ENCODE measurements around the gene COG2.
"Not testable (repeated sequence)": the region's sequence is repeated elsewhere in the genome, so short reads cannot be mapped to it uniquely, and the experiment has no call there.

The COG2 gene

DNA sequence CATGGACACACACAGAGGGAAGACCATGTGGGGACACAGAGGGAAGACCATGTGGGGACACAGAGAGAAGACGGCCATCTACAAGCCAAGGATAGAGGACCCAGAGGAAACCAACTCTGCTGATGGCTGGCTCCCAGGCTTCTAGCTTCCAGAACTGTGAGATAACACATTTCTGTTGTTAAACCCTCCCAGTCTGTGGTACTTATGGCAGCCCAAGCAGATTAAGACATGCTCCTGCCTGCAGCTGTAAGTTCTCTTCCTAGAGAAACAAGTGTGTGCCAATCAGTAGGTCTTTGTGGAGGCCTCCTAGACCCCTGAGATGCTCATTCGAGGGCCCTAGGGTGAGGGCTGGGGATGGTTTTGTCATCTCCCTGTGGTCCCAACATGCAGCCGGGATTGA, 69.0 kb downstream of the COG2 start:
- Histone ChIP-seq H3K36me3 (ENCODE audit: insufficient read depth, low read length) (no peaks in the 10 kb centered on the region), H3K9ac (ENCODE audit: low read length) (no peak overlapping the region), H3K27me3 (ENCODE audit: control insufficient read depth in 1 of 2, insufficient read depth in 2 of 2, low read length in 2 of 2) (no peaks in the 10 kb centered on the region), H3K4me3 (ENCODE audit: low read depth in 1 of 2, low read length in 2 of 2) (no peak overlapping the region), H3K4me1 (ENCODE audit: insufficient read depth, low read length) (peaks cover 9% of the 10 kb centered on the region), H3K27ac (ENCODE audit: low read depth, low read length) (no peak overlapping the region), H3K9me3 (ENCODE audit: low read length) (no peaks in the 10 kb centered on the region)

DNA sequence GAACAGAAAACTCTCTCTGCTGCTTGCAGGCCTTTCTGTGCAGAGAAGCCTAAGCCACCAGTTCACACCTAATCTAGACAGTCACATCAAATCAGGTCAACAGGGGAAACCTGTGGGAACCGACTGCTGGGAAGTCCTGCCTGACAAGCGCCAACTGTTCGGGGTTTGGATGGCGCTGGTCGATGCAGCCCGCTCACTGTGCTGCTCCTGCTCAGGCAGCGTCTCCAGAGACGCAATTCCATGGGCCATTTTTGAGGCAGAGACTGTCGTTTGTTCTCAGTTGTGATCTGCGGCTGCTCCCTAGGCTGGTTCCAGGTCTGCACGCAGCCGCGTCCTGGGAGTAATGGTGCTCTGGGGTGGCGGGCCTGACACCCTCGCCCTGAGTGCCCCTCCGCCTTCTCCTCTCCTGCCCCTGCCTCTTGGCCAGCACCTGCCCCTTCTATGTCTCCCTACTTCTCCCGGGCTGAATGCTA, 70.2 kb downstream of the COG2 start:
- Histone ChIP-seq H3K27me3 (ENCODE audit: control insufficient read depth in 1 of 2, insufficient read depth in 2 of 2, low read length in 2 of 2) (no peaks in the 10 kb centered on the region), H3K9me3 (ENCODE audit: low read length) (no peaks in the 10 kb centered on the region), H3K27ac (ENCODE audit: low read depth, low read length) (no peak overlapping the region), H3K4me3 (ENCODE audit: low read depth in 1 of 2, low read length in 2 of 2) (no peak overlapping the region), H3K36me3 (ENCODE audit: insufficient read depth, low read length) (no peaks in the 10 kb centered on the region), H3K9ac (ENCODE audit: low read length) (no peak overlapping the region), H3K4me1 (ENCODE audit: insufficient read depth, low read length) (peaks cover 9% of the 10 kb centered on the region)

DNA sequence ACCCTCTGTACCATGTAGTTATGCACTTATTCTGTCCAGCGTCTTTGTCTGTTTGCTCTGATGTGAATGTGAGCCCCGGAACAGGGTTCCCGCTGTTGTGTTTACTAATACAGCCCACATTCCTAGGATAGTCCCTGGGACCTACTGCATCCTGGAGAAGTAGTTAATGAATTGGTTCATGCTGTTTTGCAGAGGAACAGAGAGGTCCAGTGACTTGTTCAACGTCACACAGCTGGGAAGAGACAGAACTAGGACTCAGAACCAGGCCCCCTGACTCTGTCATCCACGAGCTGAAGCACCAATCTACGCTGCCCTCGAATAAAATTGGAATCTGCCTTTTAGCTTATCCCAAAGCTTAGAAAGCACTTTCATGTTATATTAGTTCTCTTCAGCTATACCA, 70.9 kb downstream of the COG2 start:
- Histone ChIP-seq H3K4me3 (ENCODE audit: low read depth in 1 of 2, low read length in 2 of 2) (no peak overlapping the region), H3K9ac (ENCODE audit: low read length) (no peak overlapping the region)

DNA sequence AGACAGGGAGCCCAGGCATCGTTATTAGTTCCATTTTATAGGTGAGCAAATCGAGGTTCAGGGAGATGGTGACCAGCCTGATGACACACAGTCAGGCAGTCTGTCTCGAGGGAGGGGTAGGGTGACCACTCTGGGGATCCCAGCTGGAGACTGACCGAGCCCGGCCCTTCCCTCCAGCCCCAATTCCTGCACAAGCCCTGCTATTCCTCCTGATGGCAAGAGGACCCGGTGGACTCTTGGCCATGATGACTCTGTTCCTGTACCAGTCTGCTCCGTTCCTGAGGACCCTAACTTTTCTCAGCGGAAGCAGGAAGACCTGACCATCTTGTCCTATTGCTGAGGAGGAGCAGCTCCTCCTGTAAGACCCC, 71.2 kb downstream of the COG2 start:
- Histone ChIP-seq H3K9me3 (ENCODE audit: low read length) (no peaks in the 10 kb centered on the region), H3K27me3 (ENCODE audit: control insufficient read depth in 1 of 2, insufficient read depth in 2 of 2, low read length in 2 of 2) (no peaks in the 10 kb centered on the region), H3K36me3 (ENCODE audit: insufficient read depth, low read length) (no peaks in the 10 kb centered on the region), H3K9ac (ENCODE audit: low read length) (no peak overlapping the region), H3K4me1 (ENCODE audit: insufficient read depth, low read length) (peaks cover 9% of the 10 kb centered on the region), H3K27ac (ENCODE audit: low read depth, low read length) (no peak overlapping the region), H3K4me3 (ENCODE audit: low read depth in 1 of 2, low read length in 2 of 2) (peak overlapping the region in 1 of 2 donors; percentile 17)

More for the DNA sequence above, 70.9 kb downstream of the COG2 start:
- Histone ChIP-seq H3K27ac (ENCODE audit: low read depth, low read length) (no peak overlapping the region), H3K9me3 (ENCODE audit: low read length) (no peaks in the 10 kb centered on the region), H3K4me1 (ENCODE audit: insufficient read depth, low read length) (peaks cover 9% of the 10 kb centered on the region), H3K36me3 (ENCODE audit: insufficient read depth, low read length) (no peaks in the 10 kb centered on the region), H3K27me3 (ENCODE audit: control insufficient read depth in 1 of 2, insufficient read depth in 2 of 2, low read length in 2 of 2) (no peaks in the 10 kb centered on the region)

DNA sequence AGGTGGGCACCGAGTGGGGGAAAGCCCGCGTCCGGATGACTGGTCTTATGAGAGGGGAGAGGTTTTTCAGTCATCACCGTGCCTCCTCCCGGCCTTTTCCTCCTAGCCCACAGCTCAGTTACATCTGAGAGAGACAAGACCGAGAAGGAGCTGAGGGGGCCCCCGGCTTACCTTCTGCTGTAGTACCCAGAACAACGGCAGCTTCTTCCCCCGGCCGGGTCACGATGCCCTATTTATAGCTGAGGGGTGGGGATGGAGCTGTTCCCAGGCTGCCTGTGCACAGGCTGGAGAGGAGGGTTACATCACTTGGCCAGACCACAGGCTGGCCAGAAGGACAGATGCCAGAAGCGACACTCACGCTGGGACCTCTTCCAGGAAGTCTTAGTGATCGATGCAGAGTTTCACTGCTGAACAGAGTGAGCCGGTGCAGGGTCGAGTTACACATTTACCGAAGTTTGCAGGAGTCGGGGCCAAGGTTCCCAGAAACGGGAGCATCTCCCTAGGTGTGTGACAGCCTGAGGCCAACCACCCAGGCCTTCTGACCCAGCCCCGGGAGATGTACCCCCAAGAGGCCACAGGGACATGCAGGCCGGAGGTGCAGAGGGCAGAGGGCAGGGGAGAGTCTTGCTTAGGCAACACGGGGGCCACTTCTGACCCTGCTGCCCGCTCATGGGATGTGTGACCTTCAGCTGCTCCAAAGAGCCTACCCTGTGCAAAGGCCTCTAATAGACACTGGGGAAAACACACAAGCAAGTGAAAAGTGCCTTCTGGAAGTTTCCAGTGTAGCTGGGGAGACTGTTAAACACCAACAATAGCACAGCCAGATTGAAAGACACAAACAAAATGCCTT, 71.9 kb downstream of the COG2 start, which contains the start of gene AGT:
Gene AGT, minus strand, starts transcription at position 208 of the 850 bp plus-strand sequence. CDS start 3,299 bp downstream, outside the sequence.
- no peak within 1 kb of the TSS for H3K9ac ChIP-seq (ENCODE audit: low read length)
- peaks cover 9% of the 10 kb centered on the region for H3K4me1 ChIP-seq (ENCODE audit: insufficient read depth, low read length)
- H3K4me3 ChIP-seq (ENCODE audit: low read depth in 1 of 2, low read length in 2 of 2), result peak within 1 kb of the TSS in 1 of 2 donors; percentile 17
- H3K27ac ChIP-seq (ENCODE audit: low read depth, low read length), result no peak within 1 kb of the TSS
- no peaks in the 10 kb centered on the region for H3K36me3 ChIP-seq (ENCODE audit: insufficient read depth, low read length)
- H3K27me3 ChIP-seq (ENCODE audit: control insufficient read depth in 1 of 2, insufficient read depth in 2 of 2, low read length in 2 of 2), result no peaks in the 10 kb centered on the region
- H3K9me3 ChIP-seq (ENCODE audit: low read length), result no peaks in the 10 kb centered on the region

DNA sequence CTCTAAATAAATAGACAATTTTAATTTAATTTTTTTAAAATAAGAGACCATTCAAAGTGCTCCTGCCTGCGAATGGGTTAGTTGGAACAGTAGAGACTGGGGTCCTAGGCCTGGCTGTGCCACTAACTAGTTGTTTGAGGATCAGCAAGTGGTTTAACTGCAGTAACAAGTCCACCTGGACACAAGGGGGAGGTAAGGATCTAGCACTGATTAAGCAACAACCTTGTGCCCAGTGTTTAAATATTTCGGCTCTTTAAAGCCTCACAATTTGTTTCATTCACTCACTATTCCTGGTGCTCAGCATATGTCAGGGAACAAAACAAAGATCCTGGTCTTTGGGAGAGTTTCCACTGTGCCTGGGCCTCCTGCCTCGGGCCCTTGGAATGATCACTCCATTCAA, 73.2 kb downstream of the COG2 start:
- H3K9me3 ChIP-seq (ENCODE audit: low read length), result no peaks in the 10 kb centered on the region
- H3K4me3 ChIP-seq (ENCODE audit: low read depth in 1 of 2, low read length in 2 of 2), result no peak overlapping the region
- H3K4me1 ChIP-seq (ENCODE audit: insufficient read depth, low read length), result peaks cover 9% of the 10 kb centered on the region
- H3K36me3 ChIP-seq (ENCODE audit: insufficient read depth, low read length), result no peaks in the 10 kb centered on the region
- no peak overlapping the region for H3K27ac ChIP-seq (ENCODE audit: low read depth, low read length)
- H3K27me3 ChIP-seq (ENCODE audit: control insufficient read depth in 1 of 2, insufficient read depth in 2 of 2, low read length in 2 of 2), result no peaks in the 10 kb centered on the region
- no peak overlapping the region for H3K9ac ChIP-seq (ENCODE audit: low read length)

DNA sequence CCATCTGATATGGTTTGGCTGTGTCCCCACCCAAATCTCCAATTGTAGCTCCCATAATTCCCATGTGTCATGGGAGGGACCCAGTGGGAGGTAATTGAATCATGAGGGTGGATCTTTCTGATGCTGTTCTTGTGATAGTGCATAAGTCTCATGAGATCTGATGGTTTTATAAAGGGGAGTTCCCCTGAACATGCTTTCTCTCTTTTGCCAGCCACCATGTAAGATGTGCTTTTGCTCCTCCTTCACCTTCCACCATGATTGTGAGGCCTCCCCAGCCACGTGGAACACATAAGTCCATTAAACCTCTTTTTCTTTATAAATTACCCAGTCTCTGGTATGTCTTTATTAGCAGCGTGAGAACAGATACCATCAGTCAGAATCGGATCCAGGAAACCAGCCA, 74.2 kb downstream of the COG2 start:
- H3K4me3 ChIP-seq (ENCODE audit: low read depth in 1 of 2, low read length in 2 of 2); H3K9me3 ChIP-seq (ENCODE audit: low read length); H3K36me3 ChIP-seq (ENCODE audit: insufficient read depth, low read length); H3K9ac ChIP-seq (ENCODE audit: low read length); H3K27ac ChIP-seq (ENCODE audit: low read depth, low read length); H3K27me3 ChIP-seq (ENCODE audit: control insufficient read depth in 1 of 2, insufficient read depth in 2 of 2, low read length in 2 of 2); H3K4me1 ChIP-seq (ENCODE audit: insufficient read depth, low read length): not testable (repeated sequence)

DNA sequence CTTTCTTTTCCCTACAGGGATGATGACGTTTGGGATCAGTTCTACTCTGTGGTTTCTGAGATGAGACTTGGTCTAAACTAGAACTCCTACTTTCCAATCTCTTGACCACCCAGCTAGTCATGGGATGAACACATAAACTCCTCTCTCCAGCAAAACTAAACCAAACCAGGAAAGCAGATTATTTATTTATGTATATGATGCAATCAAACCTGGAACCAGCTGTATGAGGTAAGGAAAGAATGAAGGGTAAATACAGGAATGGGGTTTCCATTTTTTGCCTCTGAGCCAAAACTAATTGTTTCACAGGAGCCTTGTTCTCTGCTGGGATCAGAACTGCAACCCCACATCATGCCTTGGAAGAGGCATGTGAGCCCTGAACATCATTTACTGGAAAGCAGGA, 75.0 kb downstream of the COG2 start:
- Histone ChIP-seq H3K36me3 (ENCODE audit: insufficient read depth, low read length) (no peaks in the 10 kb centered on the region), H3K4me1 (ENCODE audit: insufficient read depth, low read length) (peaks cover 9% of the 10 kb centered on the region), H3K9me3 (ENCODE audit: low read length) (no peaks in the 10 kb centered on the region), H3K27me3 (ENCODE audit: control insufficient read depth in 1 of 2, insufficient read depth in 2 of 2, low read length in 2 of 2) (no peaks in the 10 kb centered on the region), H3K9ac (ENCODE audit: low read length) (no peak overlapping the region), H3K4me3 (ENCODE audit: low read depth in 1 of 2, low read length in 2 of 2) (no peak overlapping the region), H3K27ac (ENCODE audit: low read depth, low read length) (no peak overlapping the region)

DNA sequence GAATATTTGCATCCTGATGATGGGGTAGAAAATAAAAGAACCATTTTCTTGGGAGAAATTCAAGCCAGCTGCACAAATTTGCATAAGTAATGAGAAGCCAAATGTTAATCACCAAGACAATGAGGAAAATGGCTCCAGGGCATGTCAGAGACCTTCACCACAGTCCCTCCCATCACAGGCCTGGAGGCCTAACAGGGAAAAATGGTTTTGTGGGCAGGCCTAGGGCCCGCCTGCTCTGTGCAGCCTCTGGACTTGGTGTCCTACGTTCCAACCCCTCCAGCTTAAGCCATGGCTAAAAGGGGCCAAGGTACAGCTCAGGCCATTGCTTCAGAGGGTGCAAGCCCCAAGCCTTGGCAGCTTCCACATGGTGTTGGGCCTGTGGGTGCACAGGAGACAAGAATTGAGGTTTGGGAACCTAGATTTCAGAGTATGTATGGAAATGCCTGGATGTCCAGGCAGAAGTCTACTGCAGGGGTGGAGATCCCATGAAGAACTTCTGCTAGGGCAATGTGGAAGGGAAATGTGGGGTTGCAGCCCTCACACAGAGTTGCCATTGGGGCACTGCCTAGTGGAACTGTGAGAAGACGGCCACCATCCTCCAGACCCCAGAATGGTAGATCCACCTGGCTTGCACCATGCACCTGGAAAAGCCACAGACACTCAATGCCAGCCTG, 79.7 kb downstream of the COG2 start:
- H3K36me3 ChIP-seq (ENCODE audit: insufficient read depth, low read length); H3K4me1 ChIP-seq (ENCODE audit: insufficient read depth, low read length); H3K4me3 ChIP-seq (ENCODE audit: low read depth in 1 of 2, low read length in 2 of 2); H3K27ac ChIP-seq (ENCODE audit: low read depth, low read length); H3K9ac ChIP-seq (ENCODE audit: low read length); H3K27me3 ChIP-seq (ENCODE audit: control insufficient read depth in 1 of 2, insufficient read depth in 2 of 2, low read length in 2 of 2); H3K9me3 ChIP-seq (ENCODE audit: low read length): not testable (repeated sequence)

DNA sequence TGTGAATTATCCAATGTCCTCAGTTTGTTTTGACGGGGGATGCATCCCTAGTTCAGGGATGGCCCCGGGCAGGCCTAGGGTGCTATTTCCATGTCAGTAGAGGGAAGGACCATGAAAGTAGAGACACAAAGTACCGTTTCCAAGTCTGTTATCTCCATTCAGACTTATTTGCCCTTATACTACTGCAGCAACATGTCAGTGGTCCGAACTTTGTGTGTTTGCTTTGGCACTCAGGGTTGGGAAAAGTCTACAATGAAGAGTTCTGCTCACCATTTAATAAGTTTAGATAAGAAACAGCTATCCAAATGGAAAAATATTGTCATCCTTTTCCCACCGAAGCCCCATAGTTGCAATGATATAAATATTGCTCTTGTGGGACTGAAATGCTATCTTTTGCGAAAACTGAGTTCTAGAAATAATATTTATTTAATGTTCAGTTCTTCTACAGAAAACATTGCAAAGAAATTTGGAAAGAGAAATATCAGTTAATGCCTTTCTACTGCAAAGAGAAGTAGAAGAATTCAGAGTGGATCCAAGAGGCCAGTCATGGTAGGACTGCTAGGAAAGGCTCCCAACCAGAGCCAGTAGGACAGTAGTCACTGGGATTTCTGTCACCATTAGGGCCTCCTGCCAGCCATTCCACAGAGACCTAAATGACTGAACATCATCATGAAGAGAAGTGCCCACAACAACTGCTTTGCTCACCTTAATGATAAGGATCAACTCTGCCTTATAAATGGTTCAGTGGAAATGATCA, 83.2 kb downstream of the COG2 start:
- no peaks in the 10 kb centered on the region for H3K27me3 ChIP-seq (ENCODE audit: control insufficient read depth in 1 of 2, insufficient read depth in 2 of 2, low read length in 2 of 2)

DNA sequence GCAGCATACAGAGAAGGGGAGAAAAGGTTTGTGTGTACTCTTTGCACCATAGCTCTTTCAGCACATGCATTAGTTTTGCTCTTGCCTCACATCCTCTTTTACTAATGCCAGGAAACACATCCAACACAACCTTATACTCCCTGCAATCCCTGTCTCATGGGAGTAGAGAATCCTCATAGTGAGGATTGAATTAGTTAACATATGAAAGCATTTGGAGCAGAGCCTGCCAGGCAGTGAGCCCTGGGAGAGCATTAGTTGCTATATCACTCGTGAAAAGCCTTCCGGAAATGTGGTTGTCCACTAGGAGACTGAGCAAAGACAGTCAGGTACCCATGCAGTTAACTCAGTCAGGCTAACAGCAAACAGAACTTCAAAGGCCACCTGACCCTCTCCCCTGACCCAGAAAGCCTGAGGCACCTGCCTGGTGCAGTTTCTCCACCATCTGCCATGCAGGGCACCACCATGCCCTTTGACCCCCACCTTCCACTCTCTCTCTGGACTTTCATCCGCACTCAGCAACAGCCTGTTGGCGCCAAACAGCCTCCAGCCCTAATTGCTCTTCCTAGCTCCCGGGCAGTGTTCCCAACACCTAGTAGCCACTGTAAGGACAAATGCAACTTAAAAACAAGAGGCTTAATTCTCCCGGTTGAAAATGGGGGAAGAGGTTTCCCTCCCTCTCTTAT, 86.6 kb downstream of the COG2 start:
- H3K4me3 ChIP-seq (ENCODE audit: low read depth in 1 of 2, low read length in 2 of 2), result no peak overlapping the region
- H3K27me3 ChIP-seq (ENCODE audit: control insufficient read depth in 1 of 2, insufficient read depth in 2 of 2, low read length in 2 of 2), result no peaks in the 10 kb centered on the region
- H3K4me1 ChIP-seq (ENCODE audit: insufficient read depth, low read length), result no peaks in the 10 kb centered on the region
- H3K36me3 ChIP-seq (ENCODE audit: insufficient read depth, low read length), result no peaks in the 10 kb centered on the region
- H3K9ac ChIP-seq (ENCODE audit: low read length), result no peak overlapping the region
- H3K27ac ChIP-seq (ENCODE audit: low read depth, low read length), result no peak overlapping the region
- no peaks in the 10 kb centered on the region for H3K9me3 ChIP-seq (ENCODE audit: low read length)

More for the DNA sequence above, 83.2 kb downstream of the COG2 start:
- Histone ChIP-seq H3K9me3 (ENCODE audit: low read length) (no peaks in the 10 kb centered on the region), H3K9ac (ENCODE audit: low read length) (no peak overlapping the region), H3K36me3 (ENCODE audit: insufficient read depth, low read length) (no peaks in the 10 kb centered on the region), H3K27ac (ENCODE audit: low read depth, low read length) (no peak overlapping the region), H3K4me1 (ENCODE audit: insufficient read depth, low read length) (no peaks in the 10 kb centered on the region), H3K4me3 (ENCODE audit: low read depth in 1 of 2, low read length in 2 of 2) (no peak overlapping the region)

Data from muscle layer of colon (tissue), 2 donors.